Measurements from ENCODE around the gene BMP4. TPM values are rescaled to one million over a fixed set of nuclear protein-coding genes. Genes with fewer than 3 reads are reported as not detected.

Gene BMP4
- total and polyA plus RNA-seq, 2 of the 13 experiments (the other 11 are each of a cell fraction or from before 2014, with no cell fraction given): 56.4 to 169 TPM

GRCh38 chr14:53912021-53912420, 44.6 kb downstream of the BMP4 start:
- TF ChIP-seq ISL2 (CRISPR knock-in tag; IDR thresholded peaks at IDR 0.05) (no peak), ZNF644 (CRISPR knock-in tag; IDR thresholded peaks at IDR 0.05; ENCODE audit: low read depth) (no peak), ZNF891 (CRISPR knock-in tag; IDR thresholded peaks at IDR 0.05) (no peak), ZNF570 (CRISPR knock-in tag; IDR thresholded peaks at IDR 0.05; ENCODE audit: borderline replicate concordance) (no peak), MLX (CRISPR knock-in tag; IDR thresholded peaks at IDR 0.05) (no peak), ZNF136 (CRISPR knock-in tag; IDR thresholded peaks at IDR 0.05; ENCODE audit: low read depth) (no peak), ZNF552 (CRISPR knock-in tag; IDR thresholded peaks at IDR 0.05; ENCODE audit: borderline replicate concordance) (no peak)
- ATAC-seq: no peak
- Histone ChIP-seq H3K4me1 (ENCODE audit: insufficient read depth, low read length) (peaks cover 38% of the 10 kb centered on the region), H2AFZ (ENCODE audit: low read length) (no peak overlapping the region), H3K79me2 (ENCODE audit: insufficient read depth, low read length) (no peaks in the 10 kb centered on the region), H3K36me3 (replicated peaks in 1 of 2; ENCODE audit: control insufficient read depth in 1 of 2, insufficient read depth in 2 of 2, low read length in 2 of 2) (no peaks in the 10 kb centered on the region), H3K27me3 (ENCODE audit: control insufficient read depth in 1 of 2, insufficient read depth in 2 of 2, low read length in 2 of 2) (no peaks in the 10 kb centered on the region), H3K4me2 (ENCODE audit: low read depth, low read length) (no peak overlapping the region), H3K9me3 (ENCODE audit: low read length) (no peaks in the 10 kb centered on the region), H3K9ac (ENCODE audit: insufficient read depth, low read depth, low read length) (no peak overlapping the region), H3K4me3 (replicated peaks in 1 of 3; ENCODE audit: insufficient read depth in 1 of 3, low read depth in 2 of 3, low read length in 3 of 3) (no peak overlapping the region), H4K20me1 (ENCODE audit: insufficient read depth, low read length) (no peaks in the 10 kb centered on the region), H3K27ac (ENCODE audit: extremely low read length, insufficient read depth, low read length) (no peak overlapping the region)
- WGBS (ENCODE audit: low lambda C conversion rate): 89% methylated on average over 1 of the region's 1 CpG
- ChIA-PET CTCF (ENCODE audit: low intra/inter-chr PET ratio, low total read pairs) (no interaction called here), POLR2A (interaction anchor here (1.2 to 1.7 kb wide), 2 partner anchors 18 to 40 kb away, joined by 3 read pairs; no protein-coding TSS in a partner anchor)
- in situ Hi-C loops (cut with HindIII; ENCODE audit: extremely low pct_ligation_motif_present, low pct_unique_long_range_greater_than_20kb) (no loop called here), intact Hi-C loops (cut with micrococcal nuclease; ENCODE audit: unreplicated experiment) (no loop called here)
- DNase-seq (ENCODE audit: low spot score): no peak
- no peak for FAIRE-seq
- no TSS peak for BruUV-seq (replicated peaks)

DNA sequence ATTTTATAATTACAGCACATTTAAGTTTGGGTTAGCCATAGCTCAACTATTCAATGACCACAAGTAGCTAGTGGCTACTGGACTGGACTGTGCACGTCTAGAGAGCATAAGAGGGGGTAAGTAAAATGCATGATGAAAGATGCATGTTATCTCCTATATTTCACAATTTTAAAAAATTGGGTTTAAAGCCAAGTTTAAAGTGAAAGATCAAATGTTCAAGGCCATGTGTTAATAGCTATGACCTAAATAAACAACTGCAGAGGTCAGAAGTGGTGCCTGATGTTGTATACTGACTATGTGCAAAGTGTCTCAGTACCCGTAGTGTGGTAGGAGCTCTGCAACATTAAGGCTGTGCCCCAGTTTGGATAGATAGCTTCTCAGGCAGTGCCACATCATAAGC, 48.2 kb downstream of the BMP4 start:
- Histone ChIP-seq H3K79me2 (ENCODE audit: insufficient read depth, low read length) (no peaks in the 10 kb centered on the region), H2AFZ (ENCODE audit: low read length) (no peak overlapping the region), H3K36me3 (replicated peaks in 1 of 2; ENCODE audit: control insufficient read depth in 1 of 2, insufficient read depth in 2 of 2, low read length in 2 of 2) (no peaks in the 10 kb centered on the region), H3K4me2 (ENCODE audit: low read depth, low read length) (no peak overlapping the region), H4K20me1 (ENCODE audit: insufficient read depth, low read length) (no peaks in the 10 kb centered on the region), H3K4me3 (replicated peaks in 1 of 3; ENCODE audit: insufficient read depth in 1 of 3, low read depth in 2 of 3, low read length in 3 of 3) (no peak overlapping the region), H3K4me1 (ENCODE audit: insufficient read depth, low read length) (peaks cover 35% of the 10 kb centered on the region), H3K27ac (ENCODE audit: extremely low read length, insufficient read depth, low read length) (no peak overlapping the region), H3K9ac (ENCODE audit: insufficient read depth, low read depth, low read length) (no peak overlapping the region), H3K27me3 (ENCODE audit: control insufficient read depth in 1 of 2, insufficient read depth in 2 of 2, low read length in 2 of 2) (no peaks in the 10 kb centered on the region), H3K9me3 (ENCODE audit: low read length) (no peaks in the 10 kb centered on the region)
- in situ Hi-C loops (cut with HindIII; ENCODE audit: extremely low pct_ligation_motif_present, low pct_unique_long_range_greater_than_20kb): no loop called here
- ChIA-PET CTCF (ENCODE audit: low intra/inter-chr PET ratio, low total read pairs) (no interaction called here), POLR2A (interaction anchor here (0.9 to 1.5 kb wide), 5 partner anchors 20 to 295 kb away, joined by 3 to 9 read pairs (median 6); no protein-coding TSS in a partner anchor)
- WGBS (ENCODE audit: low lambda C conversion rate): 25% methylated on average over 2 of the region's 2 CpGs
- no TSS peak for BruUV-seq (replicated peaks)
- intact Hi-C loops (cut with micrococcal nuclease; ENCODE audit: unreplicated experiment): no loop called here
- ATAC-seq (peak; percentile 68), DNase-seq (ENCODE audit: low spot score) (peak; percentile 61), FAIRE-seq (no peak)
- no peak for TF ChIP-seq FOXP1 (IDR thresholded peaks at IDR 0.05)
- peak; percentile 53; the same call in 1 of the 2 replicates for TF ChIP-seq FOXP1 (CRISPR knock-in tag; IDR thresholded peaks at IDR 0.05)
- TF ChIP-seq NR2C2 (CRISPR knock-in tag; IDR thresholded peaks at IDR 0.05; ENCODE audit: borderline replicate concordance): peak; percentile 73
- peak; percentile 62; the same call in 1 of the 2 replicates for TF ChIP-seq FOXA3 (CRISPR knock-in tag; IDR thresholded peaks at IDR 0.05)
- peak; percentile 59 for TF ChIP-seq NCOA2 (CRISPR knock-in tag; IDR thresholded peaks at IDR 0.05)
- 0 out of 2 replicates have a peak, but pooled peaks have one; percentile 22 for TF ChIP-seq FOXK2 (IDR thresholded peaks at IDR 0.05)
- TF ChIP-seq TEAD2 (CRISPR knock-in tag; IDR thresholded peaks at IDR 0.05): no peak
- no peak for TF ChIP-seq ZNF138 (CRISPR knock-in tag; IDR thresholded peaks at IDR 0.05; ENCODE audit: low read depth)
- TF ChIP-seq, protein P1, sequence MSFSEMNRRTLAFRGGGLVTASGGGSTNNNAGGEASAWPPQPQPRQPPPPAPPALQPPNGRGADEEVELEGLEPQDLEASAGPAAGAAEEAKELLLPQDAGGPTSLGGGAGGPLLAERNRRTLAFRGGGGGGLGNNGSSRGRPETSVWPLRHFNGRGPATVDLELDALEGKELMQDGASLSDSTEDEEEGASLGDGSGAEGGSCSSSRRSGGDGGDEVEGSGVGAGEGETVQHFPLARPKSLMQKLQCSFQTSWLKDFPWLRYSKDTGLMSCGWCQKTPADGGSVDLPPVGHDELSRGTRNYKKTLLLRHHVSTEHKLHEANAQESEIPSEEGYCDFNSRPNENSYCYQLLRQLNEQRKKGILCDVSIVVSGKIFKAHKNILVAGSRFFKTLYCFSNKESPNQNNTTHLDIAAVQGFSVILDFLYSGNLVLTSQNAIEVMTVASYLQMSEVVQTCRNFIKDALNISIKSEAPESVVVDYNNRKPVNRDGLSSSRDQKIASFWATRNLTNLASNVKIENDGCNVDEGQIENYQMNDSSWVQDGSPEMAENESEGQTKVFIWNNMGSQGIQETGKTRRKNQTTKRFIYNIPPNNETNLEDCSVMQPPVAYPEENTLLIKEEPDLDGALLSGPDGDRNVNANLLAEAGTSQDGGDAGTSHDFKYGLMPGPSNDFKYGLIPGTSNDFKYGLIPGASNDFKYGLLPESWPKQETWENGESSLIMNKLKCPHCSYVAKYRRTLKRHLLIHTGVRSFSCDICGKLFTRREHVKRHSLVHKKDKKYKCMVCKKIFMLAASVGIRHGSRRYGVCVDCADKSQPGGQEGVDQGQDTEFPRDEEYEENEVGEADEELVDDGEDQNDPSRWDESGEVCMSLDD (CRISPR knock-in tag; IDR thresholded peaks at IDR 0.05; ENCODE audit: borderline replicate concordance): no peak

All from HepG2 (cell line).